MG63 (cell line): ENCODE measurements around the gene CDH23. TPM values are rescaled to one million over a fixed set of nuclear protein-coding genes. Genes with fewer than 3 reads are reported as not detected.
A peak's percentile ranks its signal among the peaks of the same experiment; 100 is the strongest.

Experiments
- DNase-seq: peaks from one replicate; pipeline ENCODE4 v3.0.0-alpha.2; 2020
- H3K27me3 ChIP-seq: fragments of 250-450 bp; sonication (Bioruptor Pico); 2 replicates; pipeline ENCODE4 v1.5.1; 2020; ENCODE audit warnings: mild to moderate bottlenecking, moderate library complexity
- H3K36me3 ChIP-seq: fragments of 250-450 bp; sonication (Bioruptor Pico); 2 replicates; pipeline ENCODE4 v1.5.1; 2020; ENCODE audit warnings: mild to moderate bottlenecking, moderate library complexity
- H3K4me3 ChIP-seq: fragments of 250-450 bp; sonication (Bioruptor Pico); 2 replicates; pipeline ENCODE4 v1.5.1; 2020; ENCODE audit warnings: mild to moderate bottlenecking, moderate library complexity
- H3K9me3 ChIP-seq: fragments of 250-450 bp; sonication (Bioruptor Pico); 2 replicates; pipeline ENCODE4 v1.5.1; 2020; ENCODE audit warnings: mild to moderate bottlenecking, moderate library complexity
- total RNA-seq: library from RNA; depleted of rRNA; stranded (reverse); fragments of >200 nt; shearing (Covaris generic); gene quantifications from 2 replicates; pipeline ENCODE4 v1.2.3, GENCODE V29; 2014; ENCODE audit warnings: low replicate concordance

Gene CDH23
- total RNA-seq, 1 experiment from 2014 or later = 0.07 TPM

DNA sequence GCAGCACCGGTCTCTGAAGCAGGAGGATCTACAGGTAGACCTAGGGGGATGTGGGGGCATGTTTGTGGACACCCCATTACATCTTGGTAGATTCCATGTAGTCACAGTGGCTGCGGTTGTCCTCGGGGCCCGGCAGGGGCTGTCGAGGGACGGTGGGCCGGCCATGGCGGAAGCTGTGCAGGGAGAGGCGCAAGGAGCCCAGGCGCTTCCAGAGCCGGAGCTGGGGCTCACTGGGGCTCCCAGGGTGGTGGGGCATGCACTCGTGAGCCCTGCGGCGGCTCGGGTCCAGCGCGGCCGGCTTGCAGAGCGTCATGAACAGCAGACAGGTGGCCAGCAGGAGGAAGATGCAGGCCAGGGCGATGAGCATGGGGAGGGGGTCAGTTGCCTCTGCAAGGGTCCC lies 319.1 kb downstream of the CDH23 start:
- DNase-seq = no peak
- Histone ChIP-seq H3K36me3 (no peaks in the 10 kb centered on the region), H3K9me3 (no peaks in the 10 kb centered on the region), H3K27me3 (no peaks in the 10 kb centered on the region), H3K4me3 (no peak overlapping the region)

- no peaks in the 10 kb centered on the region for H3K27me3 ChIP-seq
- H3K4me3 ChIP-seq = no peak overlapping the region
- H3K9me3 ChIP-seq = no peaks in the 10 kb centered on the region
- no peak for DNase-seq
- H3K36me3 ChIP-seq = no peaks in the 10 kb centered on the region
Observed at GRCh38 chr10:71716426-71716825, 319.7 kb downstream of the CDH23 start.

DNA sequence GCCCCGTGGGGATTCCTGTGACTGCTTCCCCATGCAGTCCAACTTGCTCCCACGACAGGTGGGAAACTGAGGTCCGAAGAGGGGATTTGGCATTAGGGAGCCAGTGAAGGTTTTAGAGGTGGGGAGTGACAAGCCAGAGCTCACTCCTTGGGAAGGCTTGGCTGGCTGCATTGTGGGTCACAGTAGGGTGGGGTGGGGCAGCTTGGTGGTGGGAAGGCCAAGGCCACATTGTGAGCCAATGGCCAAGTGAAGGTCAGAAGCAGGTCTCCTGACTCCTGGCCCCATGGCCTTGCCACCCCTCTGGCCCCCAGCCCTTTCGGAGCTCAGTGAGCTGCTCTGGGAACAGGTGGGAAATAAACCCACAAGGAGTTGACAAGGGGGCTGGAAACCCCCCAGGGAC lies 320.3 kb downstream of the CDH23 start:
- DNase-seq = no peak
- no peak overlapping the region for H3K4me3 ChIP-seq
- no peaks in the 10 kb centered on the region for H3K36me3 ChIP-seq
- H3K27me3 ChIP-seq = no peaks in the 10 kb centered on the region
- H3K9me3 ChIP-seq = no peaks in the 10 kb centered on the region

- no peak for DNase-seq
- Histone ChIP-seq H3K4me3 (no peak overlapping the region), H3K27me3 (no peaks in the 10 kb centered on the region), H3K9me3 (no peaks in the 10 kb centered on the region), H3K36me3 (no peaks in the 10 kb centered on the region)
Observed at GRCh38 chr10:71717551-71717951, 320.8 kb downstream of the CDH23 start.

DNA sequence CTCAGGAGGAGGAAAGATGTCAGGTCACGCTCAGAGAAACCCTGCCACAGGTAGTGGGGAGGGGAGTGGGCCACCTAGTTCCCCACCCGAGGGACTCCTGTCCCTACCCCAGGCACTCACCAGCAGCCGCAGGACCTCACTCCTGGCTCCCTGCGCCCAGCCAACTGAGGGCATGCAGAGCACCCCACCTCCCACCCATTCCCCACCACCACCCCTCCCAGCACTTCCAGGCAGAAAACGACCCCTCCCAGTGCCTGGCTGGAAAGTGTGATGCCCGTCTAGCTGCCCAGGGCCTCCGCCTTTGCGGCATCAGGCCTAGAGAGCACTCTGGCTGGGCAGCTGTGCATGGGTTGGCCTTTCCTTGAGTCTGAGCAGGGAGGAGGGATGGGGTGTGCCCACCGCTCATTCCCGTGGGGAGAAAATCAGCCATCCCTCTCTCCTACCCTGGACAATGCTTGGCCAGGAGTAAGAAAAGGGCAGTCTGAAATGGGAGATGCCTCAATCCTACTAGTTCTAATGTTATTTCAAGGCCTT lies 321.5 kb downstream of the CDH23 start:
- H3K36me3 ChIP-seq = no peaks in the 10 kb centered on the region
- no peak for DNase-seq
- no peaks in the 10 kb centered on the region for H3K27me3 ChIP-seq
- no peak overlapping the region for H3K4me3 ChIP-seq
- no peaks in the 10 kb centered on the region for H3K9me3 ChIP-seq

DNA sequence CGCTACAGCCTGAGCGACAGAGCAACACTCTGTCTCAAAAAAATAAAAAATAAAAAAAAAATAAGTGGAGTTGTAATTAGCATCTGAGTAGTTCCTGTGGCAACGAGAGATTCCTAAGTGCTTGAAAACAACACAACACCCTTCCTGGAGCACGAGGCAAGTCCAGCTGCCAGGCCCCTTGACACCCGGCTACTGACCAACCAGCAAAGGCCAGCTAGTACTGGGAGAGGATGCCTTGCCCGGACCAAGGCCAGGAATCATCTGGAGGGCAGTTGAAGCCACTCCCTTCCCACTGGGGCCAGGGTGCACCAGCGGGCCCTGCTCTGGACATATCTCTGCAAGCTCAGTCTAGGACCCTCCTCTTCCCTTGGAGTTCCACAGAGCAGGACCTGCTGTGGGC lies 322.3 kb downstream of the CDH23 start:
- H3K36me3 ChIP-seq = no peaks in the 10 kb centered on the region
- H3K9me3 ChIP-seq = no peaks in the 10 kb centered on the region
- H3K27me3 ChIP-seq = no peaks in the 10 kb centered on the region
- DNase-seq = peak; percentile 23
- no peak overlapping the region for H3K4me3 ChIP-seq

- no peak for DNase-seq
Observed at GRCh38 chr10:71719464-71720201, 322.9 kb downstream of the CDH23 start, which contains the start of gene C10orf105. Gene C10orf105 (minus strand): TSS chr10:71719778. CDS start chr10:71716337, 3,441 bp downstream.

GRCh38 chr10:71720288-71720687 lies 323.6 kb downstream of the CDH23 start:
- no peak overlapping the region for H3K4me3 ChIP-seq
- no peak for DNase-seq
- H3K9me3 ChIP-seq = no peaks in the 10 kb centered on the region
- no peaks in the 10 kb centered on the region for H3K36me3 ChIP-seq
- no peaks in the 10 kb centered on the region for H3K27me3 ChIP-seq

More at GRCh38 chr10:71719464-71720201, 322.9 kb downstream of the CDH23 start, which contains the start of gene C10orf105:
- H3K27me3 ChIP-seq = no peaks in the 10 kb centered on the region
- no peak within 1 kb of the TSS for H3K4me3 ChIP-seq
- H3K36me3 ChIP-seq = no peaks in the 10 kb centered on the region
- H3K9me3 ChIP-seq = no peaks in the 10 kb centered on the region

- H3K36me3 ChIP-seq = no peaks in the 10 kb centered on the region
- no peak for DNase-seq
- H3K9me3 ChIP-seq = no peaks in the 10 kb centered on the region
- H3K27me3 ChIP-seq = no peaks in the 10 kb centered on the region
- no peak overlapping the region for H3K4me3 ChIP-seq
Observed at GRCh38 chr10:71721313-71721712, 324.6 kb downstream of the CDH23 start.

DNA sequence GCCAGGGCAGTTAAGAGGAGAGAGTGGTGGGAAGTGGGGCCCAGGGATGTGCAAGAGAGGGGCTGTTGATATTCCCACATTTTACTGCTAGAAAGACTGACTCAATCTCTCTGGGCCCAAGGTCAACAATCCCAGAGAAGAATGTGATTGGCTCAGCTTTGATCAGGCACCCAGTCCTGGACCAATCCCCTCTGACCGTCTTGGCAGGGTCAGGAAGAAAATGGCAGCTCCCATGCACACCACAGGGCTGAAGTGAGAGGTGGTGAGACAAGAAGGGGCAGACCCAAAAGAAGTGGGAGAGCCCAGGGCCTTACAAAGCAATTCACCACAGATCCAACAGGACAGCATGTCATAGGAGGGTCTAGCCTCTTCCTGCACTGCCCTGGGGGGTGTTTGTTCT lies 326.1 kb downstream of the CDH23 start:
- Histone ChIP-seq H3K9me3 (no peaks in the 10 kb centered on the region), H3K36me3 (no peaks in the 10 kb centered on the region), H3K27me3 (no peaks in the 10 kb centered on the region), H3K4me3 (no peak overlapping the region)
- no peak for DNase-seq

DNA sequence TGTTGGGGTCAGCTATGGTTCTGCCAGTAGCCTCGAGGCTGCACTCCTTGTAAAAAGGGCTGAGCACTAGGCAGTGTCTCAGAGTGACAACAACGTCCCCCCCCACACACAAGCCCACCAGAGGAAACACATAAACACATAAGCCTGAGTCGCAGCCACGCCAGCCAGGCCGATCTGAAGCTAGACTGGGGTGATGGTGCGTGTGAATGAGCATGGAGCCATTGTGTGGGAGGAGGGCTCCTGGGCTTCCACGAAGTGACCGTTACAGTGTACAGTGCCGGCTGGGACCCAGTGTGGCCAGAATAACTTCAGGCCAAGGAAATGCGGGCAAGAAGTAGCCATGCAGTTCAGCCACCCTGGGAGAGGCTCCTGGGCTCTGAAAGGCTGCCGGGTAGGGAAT lies 326.6 kb downstream of the CDH23 start:
- DNase-seq = no peak
- Histone ChIP-seq H3K9me3 (no peaks in the 10 kb centered on the region), H3K27me3 (no peaks in the 10 kb centered on the region), H3K36me3 (no peaks in the 10 kb centered on the region), H3K4me3 (no peak overlapping the region)

- Histone ChIP-seq H3K36me3 (no peaks in the 10 kb centered on the region), H3K9me3 (no peaks in the 10 kb centered on the region), H3K27me3 (no peaks in the 10 kb centered on the region), H3K4me3 (no peak overlapping the region)
- no peak for DNase-seq
Observed at GRCh38 chr10:71724539-71724938, 327.8 kb downstream of the CDH23 start.

- Histone ChIP-seq H3K27me3 (no peaks in the 10 kb centered on the region), H3K4me3 (no peak overlapping the region), H3K9me3 (no peaks in the 10 kb centered on the region), H3K36me3 (no peaks in the 10 kb centered on the region)
- DNase-seq = no peak
Observed at GRCh38 chr10:71725249-71725648, 328.5 kb downstream of the CDH23 start.

DNA sequence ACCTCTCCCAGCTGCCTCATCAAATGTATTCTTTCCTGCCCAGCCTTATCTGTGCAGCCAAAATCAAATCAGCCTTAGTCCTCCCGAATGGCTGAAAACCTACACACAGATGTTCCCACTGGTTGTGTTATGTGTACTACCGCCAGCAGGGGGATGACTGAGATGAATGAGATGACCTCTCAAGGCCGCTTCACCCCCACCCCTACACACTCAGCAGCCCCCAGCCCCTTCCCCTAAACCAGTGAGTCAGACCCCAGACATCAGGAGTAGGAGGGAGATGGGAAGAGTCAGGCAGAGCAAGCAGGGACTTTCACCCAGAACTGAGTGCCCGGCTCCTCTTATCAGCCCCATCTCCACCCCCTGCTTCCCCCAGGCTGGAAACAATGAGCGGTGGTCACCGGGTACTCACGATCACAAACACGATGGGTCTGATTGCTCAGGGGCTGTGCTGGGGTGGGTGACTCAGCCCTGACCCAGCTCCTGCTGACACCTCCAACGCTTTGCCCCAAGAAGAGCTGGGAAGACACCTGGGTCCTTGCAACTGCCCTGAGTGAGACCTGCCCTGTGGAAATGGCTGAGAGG lies 329.4 kb downstream of the CDH23 start:
- no peaks in the 10 kb centered on the region for H3K9me3 ChIP-seq
- no peak overlapping the region for H3K4me3 ChIP-seq
- no peaks in the 10 kb centered on the region for H3K36me3 ChIP-seq
- no peak for DNase-seq
- no peaks in the 10 kb centered on the region for H3K27me3 ChIP-seq

GRCh38 chr10:71726580-71727104 lies 329.9 kb downstream of the CDH23 start:
- DNase-seq = no peak

DNA sequence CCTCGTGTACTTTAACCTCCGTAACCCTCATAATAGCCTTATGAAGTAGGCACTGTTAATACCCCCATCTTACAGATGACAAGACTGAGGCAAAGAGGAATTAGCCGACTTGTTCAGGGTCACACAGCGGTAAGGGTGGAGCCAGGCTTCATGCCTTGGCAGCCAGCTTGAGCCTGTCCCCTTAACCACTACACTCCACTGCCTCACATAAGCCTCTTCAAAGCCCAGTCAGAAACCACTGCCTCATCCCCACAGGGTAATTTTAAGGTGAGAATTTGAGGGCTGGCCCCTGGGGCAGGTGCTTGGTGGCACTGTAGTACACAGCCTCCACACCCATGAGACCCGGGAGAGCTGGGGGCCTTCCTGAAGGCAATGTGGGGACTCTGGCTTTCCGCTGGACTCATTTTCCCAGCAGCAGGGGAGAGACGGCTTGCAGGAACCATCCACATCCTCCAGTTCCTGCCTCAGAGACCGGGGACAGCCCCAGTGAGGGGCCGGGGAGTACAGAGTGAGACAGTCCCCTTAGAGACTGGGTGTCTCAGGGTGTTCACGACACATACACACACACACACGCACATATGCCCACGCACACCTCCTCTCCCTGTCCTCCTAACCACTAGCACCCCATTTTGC lies 330.5 kb downstream of the CDH23 start:
- Histone ChIP-seq H3K9me3 (no peaks in the 10 kb centered on the region), H3K27me3 (no peaks in the 10 kb centered on the region), H3K36me3 (no peaks in the 10 kb centered on the region), H3K4me3 (no peak overlapping the region)
- DNase-seq = no peak

More at GRCh38 chr10:71726580-71727104, 329.9 kb downstream of the CDH23 start:
- Histone ChIP-seq H3K9me3 (no peaks in the 10 kb centered on the region), H3K36me3 (no peaks in the 10 kb centered on the region), H3K27me3 (no peaks in the 10 kb centered on the region), H3K4me3 (no peak overlapping the region)
